K562 (cell line): Measurements from ENCODE around the gene IGF1R. TPM values are rescaled to one million over a fixed set of nuclear protein-coding genes. Genes with fewer than 3 reads are reported as not detected.

Source experiments
- SRSF1 ChIP-seq: fragments of 200-400 bp; formaldehyde crosslinking; IDR thresholded peaks from 2 replicates; pipeline ENCODE4 v1.6.1; 2017; ENCODE audit warnings: mild to moderate bottlenecking, low read depth, low read length, moderate library complexity
- polyA plus RNA-seq, 8 experiments: library from polyadenylated mRNA; depleted of rRNA in 4 of 8; stranded (reverse) in 5 of 8; unstranded in 3 of 8; fragments of >200 nt; fragmentation: Nextera tagmentation in 2 of 8; fragmentation: Illumina TruSeq in 1 of 8; extraction: Ambion mirVana in 2 of 8; extraction: Trizol in 1 of 8; gene quantifications; 2 replicates each; pipeline versions ENCODE4 v1.2.1 to v1.2.3, GENCODE V29; 2011 to 2014; ENCODE audit warnings: inconsistent platforms in 1 of 8, missing spikeins in 1 of 8
- total RNA-seq, 7 experiments: library from RNA; depleted of rRNA in 6 of 7; stranded (reverse); fragments of >200 nt in 6 of 7; fragmentation: Illumina TruSeq in 2 of 7; extraction: Trizol in 2 of 7; gene quantifications; 2 replicates each; pipeline versions ENCODE4 v1.2.1 to v1.2.3, GENCODE V29; 2011 to 2021; ENCODE audit warnings: low replicate concordance in 1 of 7
- TF ChIP-seq, protein P1 (sequence below), 2 experiments: fragments of 150-350 bp in 1 of 2; IDR thresholded peaks; 2 replicates each; pipeline ENCODE4 v1.6.1; 2012 to 2016; ENCODE audit warnings: low read depth in 2 of 2, low read length in 2 of 2, mild to moderate bottlenecking in 1 of 2, moderate library complexity in 1 of 2
- TF ChIP-seq, protein P2 (sequence below): IDR thresholded peaks from 2 replicates; pipeline ENCODE4 v1.6.1; 2011; ENCODE audit warnings: borderline replicate concordance, low read depth, mild to moderate bottlenecking, moderate library complexity, low read length; ENCODE audit not compliant: insufficient read depth, poor library complexity, severe bottlenecking

IGF1R gene
- total and polyA plus RNA-seq, 9 of the 15 experiments (the other 6 are each of a cell fraction or from before 2014, with no cell fraction given): 0.35 to 8.0 (median 1.6) TPM

DNA sequence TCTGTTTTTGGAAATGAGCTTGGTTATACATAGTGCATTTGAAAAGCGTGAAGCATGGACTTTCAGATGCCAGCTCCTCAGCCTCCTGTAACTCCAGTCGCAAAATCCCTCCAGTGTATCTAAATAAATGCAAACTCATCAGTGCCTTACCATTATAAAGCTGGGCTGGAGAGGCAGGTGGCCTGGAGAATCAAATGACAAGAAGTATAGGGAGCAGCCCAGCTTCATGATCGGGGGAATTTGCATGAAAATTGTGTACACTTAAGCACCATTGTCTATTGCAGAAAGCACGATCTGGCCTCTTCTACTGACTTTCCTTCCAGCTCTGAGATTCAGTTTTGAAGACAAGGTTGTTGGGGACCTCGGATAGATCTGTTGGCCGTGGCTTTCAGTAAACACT, 71.7 kb downstream of the IGF1R start (continued):
- TF ChIP-seq, protein P1, sequence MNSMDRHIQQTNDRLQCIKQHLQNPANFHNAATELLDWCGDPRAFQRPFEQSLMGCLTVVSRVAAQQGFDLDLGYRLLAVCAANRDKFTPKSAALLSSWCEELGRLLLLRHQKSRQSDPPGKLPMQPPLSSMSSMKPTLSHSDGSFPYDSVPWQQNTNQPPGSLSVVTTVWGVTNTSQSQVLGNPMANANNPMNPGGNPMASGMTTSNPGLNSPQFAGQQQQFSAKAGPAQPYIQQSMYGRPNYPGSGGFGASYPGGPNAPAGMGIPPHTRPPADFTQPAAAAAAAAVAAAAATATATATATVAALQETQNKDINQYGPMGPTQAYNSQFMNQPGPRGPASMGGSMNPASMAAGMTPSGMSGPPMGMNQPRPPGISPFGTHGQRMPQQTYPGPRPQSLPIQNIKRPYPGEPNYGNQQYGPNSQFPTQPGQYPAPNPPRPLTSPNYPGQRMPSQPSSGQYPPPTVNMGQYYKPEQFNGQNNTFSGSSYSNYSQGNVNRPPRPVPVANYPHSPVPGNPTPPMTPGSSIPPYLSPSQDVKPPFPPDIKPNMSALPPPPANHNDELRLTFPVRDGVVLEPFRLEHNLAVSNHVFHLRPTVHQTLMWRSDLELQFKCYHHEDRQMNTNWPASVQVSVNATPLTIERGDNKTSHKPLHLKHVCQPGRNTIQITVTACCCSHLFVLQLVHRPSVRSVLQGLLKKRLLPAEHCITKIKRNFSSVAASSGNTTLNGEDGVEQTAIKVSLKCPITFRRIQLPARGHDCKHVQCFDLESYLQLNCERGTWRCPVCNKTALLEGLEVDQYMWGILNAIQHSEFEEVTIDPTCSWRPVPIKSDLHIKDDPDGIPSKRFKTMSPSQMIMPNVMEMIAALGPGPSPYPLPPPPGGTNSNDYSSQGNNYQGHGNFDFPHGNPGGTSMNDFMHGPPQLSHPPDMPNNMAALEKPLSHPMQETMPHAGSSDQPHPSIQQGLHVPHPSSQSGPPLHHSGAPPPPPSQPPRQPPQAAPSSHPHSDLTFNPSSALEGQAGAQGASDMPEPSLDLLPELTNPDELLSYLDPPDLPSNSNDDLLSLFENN (IDR thresholded peaks at IDR 0.05; ENCODE audit: low read depth in 2 of 2, low read length in 2 of 2): no peak
- TF ChIP-seq, protein P2, sequence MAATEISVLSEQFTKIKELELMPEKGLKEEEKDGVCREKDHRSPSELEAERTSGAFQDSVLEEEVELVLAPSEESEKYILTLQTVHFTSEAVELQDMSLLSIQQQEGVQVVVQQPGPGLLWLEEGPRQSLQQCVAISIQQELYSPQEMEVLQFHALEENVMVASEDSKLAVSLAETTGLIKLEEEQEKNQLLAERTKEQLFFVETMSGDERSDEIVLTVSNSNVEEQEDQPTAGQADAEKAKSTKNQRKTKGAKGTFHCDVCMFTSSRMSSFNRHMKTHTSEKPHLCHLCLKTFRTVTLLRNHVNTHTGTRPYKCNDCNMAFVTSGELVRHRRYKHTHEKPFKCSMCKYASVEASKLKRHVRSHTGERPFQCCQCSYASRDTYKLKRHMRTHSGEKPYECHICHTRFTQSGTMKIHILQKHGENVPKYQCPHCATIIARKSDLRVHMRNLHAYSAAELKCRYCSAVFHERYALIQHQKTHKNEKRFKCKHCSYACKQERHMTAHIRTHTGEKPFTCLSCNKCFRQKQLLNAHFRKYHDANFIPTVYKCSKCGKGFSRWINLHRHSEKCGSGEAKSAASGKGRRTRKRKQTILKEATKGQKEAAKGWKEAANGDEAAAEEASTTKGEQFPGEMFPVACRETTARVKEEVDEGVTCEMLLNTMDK: no peak
- TF ChIP-seq SRSF1: no peak
